Measurements from ENCODE around the gene RRM1. TPM values are rescaled to one million over a fixed set of nuclear protein-coding genes. Genes with fewer than 3 reads are reported as not detected.

Gene RRM1
- total RNA-seq, 1 donor from 2014 or later = 128 TPM

GRCh38 chr11:4184163-4184916 lies 89.7 kb downstream of the RRM1 start:
- H3K4me3 ChIP-seq (ENCODE audit: low read depth, low read length) = no peak overlapping the region
- DNase-seq (ENCODE audit: low read depth) = no peak
- TF ChIP-seq CTCF (conservative IDR thresholded peaks at IDR 0.05; ENCODE audit: low read depth, low read length) = no peak

- DNase-seq (ENCODE audit: low read depth) = no peak
These were observed 91.0 kb downstream of the RRM1 start for GRCh38 chr11:4185561-4185960.

GRCh38 chr11:4186464-4187054 lies 92.0 kb downstream of the RRM1 start:
- TF ChIP-seq CTCF (conservative IDR thresholded peaks at IDR 0.05; ENCODE audit: low read depth, low read length) = no peak
- peak overlapping the region; percentile 68 for H3K4me3 ChIP-seq (ENCODE audit: low read depth, low read length)
- no peak for DNase-seq (ENCODE audit: low read depth)

More at GRCh38 chr11:4185561-4185960, 91.0 kb downstream of the RRM1 start:
- TF ChIP-seq CTCF (conservative IDR thresholded peaks at IDR 0.05; ENCODE audit: low read depth, low read length) = no peak
- H3K4me3 ChIP-seq (ENCODE audit: low read depth, low read length) = no peak overlapping the region

- no peak for DNase-seq (ENCODE audit: low read depth)
- peak; percentile 70 for TF ChIP-seq CTCF (conservative IDR thresholded peaks at IDR 0.05; ENCODE audit: low read depth, low read length)
- H3K4me3 ChIP-seq (ENCODE audit: low read depth, low read length) = peak overlapping the region; percentile 68
These were observed 92.7 kb downstream of the RRM1 start for GRCh38 chr11:4187055-4187988.

Other genes with a start within 250 kb of the RRM1 start
- 14.9 and 16.5 TPM in 2 replicates for gene STIM1, start 239.1 kb upstream of the RRM1 start, total RNA-seq

Data from epithelial cell of proximal tubule (primary cell).